ENCODE measurements around the gene YOD1. TPM values are rescaled to one million over a fixed set of nuclear protein-coding genes. Genes with fewer than 3 reads are reported as not detected.

The YOD1 gene
- total RNA-seq, 1 donor from 2014 or later: 24.5 TPM

DNA sequence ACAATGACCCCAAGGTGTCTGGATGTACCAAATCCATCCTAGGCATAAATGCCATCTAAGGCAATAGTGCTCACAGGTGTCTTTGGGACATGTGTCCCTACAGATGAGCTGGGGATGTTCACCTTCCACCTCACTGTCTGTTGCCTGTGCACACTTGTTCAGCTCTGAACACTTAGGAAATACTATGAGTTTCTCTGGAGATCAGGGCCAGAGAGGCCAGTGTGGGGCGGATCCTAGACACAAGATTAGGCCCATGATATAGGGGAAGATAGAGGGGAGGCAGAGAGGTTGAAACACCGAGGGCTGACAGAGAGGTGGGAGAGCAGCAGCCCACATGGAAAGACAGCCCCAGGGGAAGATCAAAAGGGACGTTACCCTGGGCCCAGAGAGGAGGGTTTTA is 44.1 kb downstream of the YOD1 start:
- no peak for DNase-seq

GRCh38 chr1:207006083-207006482 is 44.9 kb downstream of the YOD1 start:
- no peak for DNase-seq

- DNase-seq: no peak
Observed at GRCh38 chr1:207004931-207005830, 45.8 kb downstream of the YOD1 start.

- DNase-seq: no peak
Observed at GRCh38 chr1:207003210-207003609, 47.8 kb downstream of the YOD1 start.

DNA sequence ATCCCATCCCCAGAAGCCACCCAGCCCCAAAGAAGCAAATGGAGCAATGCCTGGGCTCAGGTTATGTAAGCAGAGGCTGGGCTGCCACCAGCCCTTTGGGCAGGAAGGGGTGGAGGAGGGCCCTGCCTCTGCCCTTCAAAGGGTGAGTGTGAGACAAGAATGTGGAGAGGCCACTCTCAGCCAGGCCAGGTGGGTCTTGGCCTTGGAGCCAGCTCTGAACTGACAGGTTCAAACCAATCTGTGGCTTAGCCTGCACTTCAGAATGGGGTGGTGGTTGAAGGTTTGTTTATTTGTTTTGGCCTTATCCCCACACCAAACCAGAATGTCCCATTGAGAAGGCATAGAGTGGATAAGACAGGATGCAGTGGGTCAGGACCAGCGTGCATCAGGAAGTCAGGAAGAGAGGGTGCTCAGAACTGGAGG is 48.3 kb downstream of the YOD1 start:
- no peak for DNase-seq

DNA sequence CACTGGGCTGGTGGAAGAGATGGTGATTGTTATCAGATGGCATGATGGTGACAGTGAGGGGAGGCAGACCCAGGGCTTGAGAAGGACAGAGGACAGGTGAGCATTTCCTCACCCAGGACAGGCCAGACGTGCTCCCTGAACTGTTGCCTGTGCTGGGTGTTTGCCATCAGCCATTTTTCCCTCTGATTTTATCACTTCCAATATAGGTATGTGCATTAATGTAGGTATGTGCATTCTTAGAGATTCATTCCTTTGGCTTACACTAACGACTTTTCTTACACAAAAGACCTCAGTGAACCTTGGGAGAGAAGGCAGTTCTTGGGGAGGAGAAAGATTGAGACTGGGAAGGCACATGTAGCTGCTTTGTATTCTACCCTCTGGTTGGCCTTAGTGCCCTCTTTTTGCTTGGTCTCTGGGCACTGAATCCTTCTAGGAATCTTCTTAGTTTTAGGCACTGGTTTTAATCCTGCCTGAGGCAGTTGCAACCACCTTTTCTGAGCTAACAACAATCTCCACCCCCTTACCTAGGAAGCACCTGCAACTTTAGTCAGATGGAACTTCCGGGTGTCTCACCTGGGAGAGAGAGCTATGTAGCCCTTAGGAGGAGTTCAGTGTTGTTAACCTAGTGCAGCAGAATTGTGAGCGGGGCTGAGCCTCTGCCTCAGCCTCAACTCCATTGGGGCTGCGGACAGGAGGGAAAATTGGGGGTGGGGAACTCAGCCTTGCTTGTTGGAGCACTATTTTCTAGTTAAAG is 49.3 kb downstream of the YOD1 start:
- DNase-seq: no peak

GRCh38 chr1:207000651-207001291 is 50.2 kb downstream of the YOD1 start:
- DNase-seq: no peak

DNA sequence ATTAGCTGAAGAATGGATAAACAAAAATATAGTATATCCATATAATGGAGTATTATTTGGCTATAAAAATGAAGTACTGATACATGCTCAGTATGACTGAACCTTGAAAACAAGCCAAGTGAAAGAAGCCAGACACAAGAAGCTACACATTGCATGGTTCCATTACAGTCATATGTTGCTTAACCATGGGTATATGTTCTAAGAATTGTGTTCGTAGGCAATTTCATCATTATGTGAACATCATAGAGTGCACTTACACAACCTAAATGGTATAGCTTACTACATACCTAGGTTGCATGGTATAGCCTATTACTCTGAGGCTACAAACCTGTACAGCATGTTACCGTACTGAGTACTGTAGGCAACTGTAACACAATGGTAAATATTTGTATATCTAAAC is 52.2 kb downstream of the YOD1 start:
- DNase-seq: no peak

Other genes starting within 250 kb of the YOD1 start
- gene IL20, start 185.6 kb downstream of the YOD1 start, total RNA-seq: 0.47 TPM
- gene IL24, start 153.8 kb downstream of the YOD1 start, total RNA-seq: not detected
- gene FCMR, start 129.3 kb downstream of the YOD1 start, total RNA-seq: 0.47 TPM
- not detected for gene PIGR, start 104.7 kb downstream of the YOD1 start, total RNA-seq
- not detected for gene FCAMR, start 80.7 kb downstream of the YOD1 start, total RNA-seq
- gene C1orf116, start 18.5 kb downstream of the YOD1 start, total RNA-seq: not detected
- gene PFKFB2, start 2.1 kb upstream of the YOD1 start, total RNA-seq: 13.6 TPM
- gene C4BPB, start 37.7 kb upstream of the YOD1 start, total RNA-seq: not detected
- not detected for gene C4BPA, start 53.0 kb upstream of the YOD1 start, total RNA-seq

Measured in occipital lobe (tissue), 2 donors.